ENCODE results near the gene GRIP2. TPM values are rescaled to one million over a fixed set of nuclear protein-coding genes. Genes with fewer than 3 reads are reported as not detected.

Gene GRIP2
- total and polyA plus RNA-seq, 2 of the 4 experiments (the other 2 are of a cell fraction): 0.05 TPM; not detected in 1

- Histone ChIP-seq H3K9me3 (ENCODE audit: control insufficient read depth, insufficient read depth, low read length) (no peaks in the 10 kb centered on the region), H4K20me1 (ENCODE audit: insufficient read depth, low read length) (no peaks in the 10 kb centered on the region), H3K14ac (replicated peaks; ENCODE audit: low read depth, low read length) (no peak overlapping the region), H2AFZ (replicated peaks; ENCODE audit: low read length, poor library complexity) (peak overlapping the region; percentile 88), H3K4me1 (ENCODE audit: control insufficient read depth, insufficient read depth, low read length) (no peaks in the 10 kb centered on the region), H4K8ac (ENCODE audit: low read depth in 2 of 2, low read length in 2 of 2) (no peak overlapping the region), H3K4me2 (ENCODE audit: low read depth, low read length) (peak overlapping the region; percentile 74; the same call in 1 of the 2 replicates), H2AK9ac (replicated peaks; ENCODE audit: low read depth, low read length, poor library complexity) (no peak overlapping the region), H3K9me1 (ENCODE audit: insufficient read depth, low read length) (no peaks in the 10 kb centered on the region), H3K4ac (ENCODE audit: low read depth, low read length) (no peak overlapping the region; the same call in 1 of the 2 replicates), H3K36me3 (ENCODE audit: control insufficient read depth, insufficient read depth, low read length) (no peaks in the 10 kb centered on the region), H3K23ac (ENCODE audit: low read depth, low read length) (no peak overlapping the region), H2BK120ac (ENCODE audit: low read depth, low read length) (no peak overlapping the region), H4K5ac (ENCODE audit: low read depth, low read length) (no peak overlapping the region), H3K79me1 (ENCODE audit: low read depth in 1 of 2, low read length in 2 of 2) (no peaks in the 10 kb centered on the region), H3K18ac (ENCODE audit: low read depth, low read length) (no peak overlapping the region), H4K91ac (ENCODE audit: insufficient read depth, low read depth, low read length) (no peak overlapping the region), H2AK5ac (ENCODE audit: low read depth, low read length) (no peak overlapping the region), H3K4me3 (ENCODE audit: insufficient read depth, low read depth, low read length) (no peak overlapping the region), H3K27me3 (ENCODE audit: control insufficient read depth, insufficient read depth, low read length) (peaks cover 17% of the 10 kb centered on the region), H2BK15ac (ENCODE audit: low read depth, low read length) (no peak overlapping the region), H3K9ac (ENCODE audit: low read depth, low read length) (no peak overlapping the region), H3K56ac (ENCODE audit: extremely low read depth, insufficient read depth, low read length) (no peak overlapping the region), H3K27ac (ENCODE audit: insufficient read depth, low read length) (no peak overlapping the region), H2BK20ac (ENCODE audit: low read depth, low read length) (no peak overlapping the region), H2BK5ac (ENCODE audit: low read depth, low read length, poor library complexity, severe bottlenecking) (no peak overlapping the region)
- ATAC-seq (ENCODE audit: low read depth) (peak; percentile 93), DNase-seq (peak; percentile 18)
- intact Hi-C loops (cut with micrococcal nuclease) (loop anchor here (1.0 to 5.0 kb wide), 4 partner anchors 39 to 412 kb away; no protein-coding TSS in a partner anchor), dilution Hi-C loops (cut with HindIII; ENCODE audit: low sequenced_read_pairs, unreplicated experiment) (no loop called here), in situ Hi-C loops (cut with MboI; ENCODE audit: low sequenced_read_pairs) (loop anchor here (10.0 kb wide), 1 partner anchor 416 kb away; no protein-coding TSS in a partner anchor)
- ChIA-PET POLR2A (ENCODE audit: unreplicated experiment) (no interaction called here), CTCF (interaction anchor here (0.6 to 1.5 kb wide), 7 partner anchors 9 to 1849 kb away, joined by 3 to 6 read pairs (median 3); no protein-coding TSS in a partner anchor)
- no TSS peak for BruUV-seq (replicated peaks)
- WGBS, 2 experiments (ENCODE audit: extremely low coverage in 2 of 2, insufficient read length in 1 of 2): 10% methylated on average over 10 of the region's 22 CpGs; no CpG with 5 or more reads in 1 of the 2 experiments
- TF ChIP-seq SMC3 (IDR thresholded peaks at IDR 0.05; ENCODE audit: low read depth, low read length) (peak; percentile 61), POLR2A (IDR thresholded peaks at IDR 0.05; ENCODE audit: low read depth, low read length) (no peak), CTCF (conservative IDR thresholded peaks at IDR 0.05; ENCODE audit: low read depth, low read length) (peak; percentile 71), RAD21 (IDR thresholded peaks at IDR 0.05; ENCODE audit: low read length) (peak; percentile 68)
Observed at GRCh38 chr3:14508966-14509795, 31.0 kb downstream of the GRIP2 start.

Data from IMR-90 (cell line).